OCI-M1 (cell line): ENCODE measurements around the gene PRPF6.

ENCODE experiments used
- DNase-seq: peaks from one replicate; lab custom pipeline; 2025; lab: John Stamatoyannopoulos, UW

Gene PRPF6

GRCh38 chr20:64049060-64049877, 68.3 kb downstream of the PRPF6 start, which contains the start of gene SOX18:
TSS of gene SOX18 (minus strand) at chr20:64049639. CDS start at chr20:64049516, 123 bp downstream.
- DNase-seq = peak; percentile 59

GRCh38 chr20:64049878-64050260, 68.9 kb downstream of the PRPF6 start:
- DNase-seq = no peak

- peak; percentile 32 for DNase-seq
Measured at GRCh38 chr20:64050261-64051032, 69.5 kb downstream of the PRPF6 start.

GRCh38 chr20:64051033-64051452, 70.1 kb downstream of the PRPF6 start:
- no peak for DNase-seq

GRCh38 chr20:64051561-64052325, 70.8 kb downstream of the PRPF6 start:
- DNase-seq = no peak

GRCh38 chr20:64052326-64052722, 71.4 kb downstream of the PRPF6 start:
- no peak for DNase-seq

- DNase-seq = no peak
Measured at GRCh38 chr20:64052987-64053840, 72.3 kb downstream of the PRPF6 start.

- peak; percentile 70 for DNase-seq
Measured at GRCh38 chr20:64053841-64054661, 73.1 kb downstream of the PRPF6 start.

- no peak for DNase-seq
Measured at GRCh38 chr20:64055396-64055892, 74.5 kb downstream of the PRPF6 start.

GRCh38 chr20:64055893-64056638, 75.1 kb downstream of the PRPF6 start:
- peak; percentile 49 for DNase-seq

- no peak for DNase-seq
Measured at GRCh38 chr20:64056639-64056888, 75.6 kb downstream of the PRPF6 start.

- no peak for DNase-seq
Measured at GRCh38 chr20:64056889-64057627, 76.1 kb downstream of the PRPF6 start.

GRCh38 chr20:64057628-64058498, 76.9 kb downstream of the PRPF6 start:
- DNase-seq = peak; percentile 67

- no peak for DNase-seq
Measured at GRCh38 chr20:64058536-64058935, 77.6 kb downstream of the PRPF6 start.

GRCh38 chr20:64062276-64062595, 81.3 kb downstream of the PRPF6 start:
- DNase-seq = no peak

- peak; percentile 92 for DNase-seq
Measured at GRCh38 chr20:64062596-64063388, 81.9 kb downstream of the PRPF6 start, which contains the start of gene TCEA2. TSS of gene TCEA2 (plus strand) at chr20:64063198. CDS start at chr20:64063313, 115 bp downstream.

- no peak for DNase-seq
Measured at GRCh38 chr20:64063389-64064144, 82.6 kb downstream of the PRPF6 start.
